Esophagus muscularis mucosa (tissue), 4 donors: ENCODE results near the gene EME1. TPM values are rescaled to one million over a fixed set of nuclear protein-coding genes. Genes with fewer than 3 reads are reported as not detected.

ENCODE experiments used
- DNase-seq: peaks from one replicate; pipeline ENCODE4 v3.0.0-alpha.2; 2017; ENCODE audit errors: extremely low spot score
- H3K27ac ChIP-seq, 4 donors: fragments of 200-600 bp; sonication (generic); replicated peaks in 1 of 4; 1 replicate in 3 of 4; 2 replicates in 1 of 4; pipeline ENCODE4 v1.5.1; 2016 to 2019; ENCODE audit warnings: mild to moderate bottlenecking in 1 of 4
- H3K27me3 ChIP-seq, 4 donors: fragments of 200-600 bp; sonication (generic); one replicate each; pipeline versions ENCODE4 v1.5.1 to v1.6.0; 2016 to 2019
- H3K36me3 ChIP-seq, 4 donors: fragments of 200-600 bp; sonication (generic); one replicate each; pipeline ENCODE4 v1.5.1; 2016 to 2019
- H3K4me1 ChIP-seq, 4 donors: fragments of 200-600 bp; sonication (generic); one replicate each; pipeline ENCODE4 v1.5.1; 2016 to 2019
- H3K4me3 ChIP-seq, 4 donors: fragments of 200-600 bp; sonication (generic); 1 replicate in 2 of 4; 2 replicates in 2 of 4; pipeline ENCODE4 v1.5.1; 2016 to 2019; ENCODE audit warnings: mild to moderate bottlenecking in 4 of 4, moderate library complexity in 1 of 4
- H3K9me3 ChIP-seq, 4 donors: fragments of 200-600 bp; sonication (generic); 1 replicate in 3 of 4; 2 replicates in 1 of 4; pipeline ENCODE4 v1.5.1; 2016 to 2019
- EP300 ChIP-seq: sonication (generic); formaldehyde crosslinking; IDR thresholded peaks from one replicate; pipeline ENCODE4 v1.6.1; 2017; ENCODE audit warnings: antibody characterized with exemption
- POLR2A ChIP-seq: fragments of 450-650 bp; IDR thresholded peaks from one replicate; pipeline ENCODE4 v1.6.1; 2017; ENCODE audit warnings: antibody characterized with exemption, moderate library complexity, mild to moderate bottlenecking, low read depth
- POLR2AphosphoS5 ChIP-seq, 2 donors: sonication (generic); formaldehyde crosslinking; IDR thresholded peaks; one replicate each; pipeline ENCODE4 v1.6.1; 2017; ENCODE audit warnings: antibody characterized with exemption in 2 of 2
- WGBS: methylation state at CpG from one replicate; pipeline ENCODE4 v1.1.5; 2018; 5-methylcytosine and 5-hydroxymethylcytosine counted together
- intact Hi-C: fragments of 100-400 bp; cut with DNase I; formaldehyde crosslinking; loops from one replicate; pipeline ENCODE4 v1.15.1; 2023
- total RNA-seq, 4 donors: library from RNA; depleted of rRNA; stranded (reverse); fragments of >200 nt; gene quantifications; one replicate each; pipeline versions ENCODE4 v1.1.0 to v1.2.1, GENCODE V29; 2016
- TF ChIP-seq, protein P1 (sequence below), 3 experiments: fragments of 200-600 bp in 2 of 3; fragments of 450-650 bp in 1 of 3; sonication (generic) in 2 of 3; IDR thresholded peaks; one replicate each; pipeline ENCODE4 v1.5.1; 2017 to 2019; ENCODE audit warnings: antibody characterized with exemption in 3 of 3, mild to moderate bottlenecking in 2 of 3, moderate library complexity in 1 of 3

Gene EME1
- total RNA-seq, 4 donors from 2014 or later, result not detected

DNA sequence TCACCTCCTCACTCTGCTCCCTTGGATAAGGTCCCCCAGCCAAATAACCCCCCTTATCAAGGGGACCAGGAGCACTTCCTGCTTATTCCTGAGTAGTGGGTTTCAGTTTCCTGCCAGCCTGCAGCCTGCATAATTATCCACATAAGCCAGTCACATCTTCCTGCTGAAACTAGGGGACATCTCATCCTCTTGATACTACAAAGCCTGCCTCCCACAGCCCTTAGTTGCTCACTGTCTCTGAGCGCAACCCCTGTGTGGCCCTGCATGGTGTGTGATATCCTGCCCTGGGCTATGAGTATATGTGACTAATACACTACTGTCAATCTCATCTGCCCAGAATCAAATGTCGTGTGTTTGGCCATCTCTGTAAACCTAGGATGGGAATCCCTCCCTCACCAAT lies 35.1 kb upstream of the EME1 start:
- intact Hi-C loops, result no loop called here
- DNase-seq, result no peak
- WGBS, result 97% methylated on average over 2 of the region's 2 CpGs

DNA sequence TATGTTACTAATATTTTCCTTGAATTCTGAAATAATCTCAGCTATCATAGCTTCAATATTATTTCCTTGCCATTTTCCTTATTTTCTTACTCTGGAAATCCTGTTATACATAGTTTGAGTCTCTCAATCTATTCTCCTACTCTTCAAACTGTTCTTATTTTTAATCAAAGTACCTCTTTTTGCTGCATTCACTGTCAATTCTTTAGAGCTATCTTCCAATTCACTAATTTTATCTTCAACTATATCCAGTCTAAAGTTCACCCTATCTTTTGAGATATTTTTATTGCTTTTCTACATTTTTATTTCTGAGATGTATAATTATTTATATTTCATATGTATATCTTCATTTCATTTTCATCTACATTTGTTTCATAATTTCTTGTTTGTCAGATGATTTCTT lies 34.4 kb upstream of the EME1 start:
- no peak for DNase-seq
- H3K27ac ChIP-seq, result no peak overlapping the region
- H3K27me3 ChIP-seq, result no peaks in the 10 kb centered on the region
- no peak overlapping the region for H3K4me3 ChIP-seq
- TF ChIP-seq, protein P1, sequence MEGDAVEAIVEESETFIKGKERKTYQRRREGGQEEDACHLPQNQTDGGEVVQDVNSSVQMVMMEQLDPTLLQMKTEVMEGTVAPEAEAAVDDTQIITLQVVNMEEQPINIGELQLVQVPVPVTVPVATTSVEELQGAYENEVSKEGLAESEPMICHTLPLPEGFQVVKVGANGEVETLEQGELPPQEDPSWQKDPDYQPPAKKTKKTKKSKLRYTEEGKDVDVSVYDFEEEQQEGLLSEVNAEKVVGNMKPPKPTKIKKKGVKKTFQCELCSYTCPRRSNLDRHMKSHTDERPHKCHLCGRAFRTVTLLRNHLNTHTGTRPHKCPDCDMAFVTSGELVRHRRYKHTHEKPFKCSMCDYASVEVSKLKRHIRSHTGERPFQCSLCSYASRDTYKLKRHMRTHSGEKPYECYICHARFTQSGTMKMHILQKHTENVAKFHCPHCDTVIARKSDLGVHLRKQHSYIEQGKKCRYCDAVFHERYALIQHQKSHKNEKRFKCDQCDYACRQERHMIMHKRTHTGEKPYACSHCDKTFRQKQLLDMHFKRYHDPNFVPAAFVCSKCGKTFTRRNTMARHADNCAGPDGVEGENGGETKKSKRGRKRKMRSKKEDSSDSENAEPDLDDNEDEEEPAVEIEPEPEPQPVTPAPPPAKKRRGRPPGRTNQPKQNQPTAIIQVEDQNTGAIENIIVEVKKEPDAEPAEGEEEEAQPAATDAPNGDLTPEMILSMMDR (IDR thresholded peaks at IDR 0.05), result no peak
- TF ChIP-seq EP300 (no peak), POLR2A (no peak), POLR2AphosphoS5 (IDR thresholded peaks at IDR 0.05) (no peak)
- intact Hi-C loops, result no loop called here
- no peaks in the 10 kb centered on the region for H3K36me3 ChIP-seq
- H3K4me1 ChIP-seq, result no peaks in the 10 kb centered on the region
- peaks cover 0 to 8% (median 0%) of the 10 kb centered on the region in 4 donors for H3K9me3 ChIP-seq

More for the DNA sequence above, 35.1 kb upstream of the EME1 start:
- Histone ChIP-seq H3K4me3 (no peak overlapping the region), H3K4me1 (no peaks in the 10 kb centered on the region), H3K36me3 (no peaks in the 10 kb centered on the region), H3K27me3 (peaks cover 0 to 5% (median 0%) of the 10 kb centered on the region in 4 donors), H3K9me3 (peaks cover 0 to 8% (median 0%) of the 10 kb centered on the region in 4 donors), H3K27ac (no peak overlapping the region)
- TF ChIP-seq POLR2A (no peak), POLR2AphosphoS5 (IDR thresholded peaks at IDR 0.05) (no peak), EP300 (no peak)
- TF ChIP-seq, protein P1 (IDR thresholded peaks at IDR 0.05), result no peak

DNA sequence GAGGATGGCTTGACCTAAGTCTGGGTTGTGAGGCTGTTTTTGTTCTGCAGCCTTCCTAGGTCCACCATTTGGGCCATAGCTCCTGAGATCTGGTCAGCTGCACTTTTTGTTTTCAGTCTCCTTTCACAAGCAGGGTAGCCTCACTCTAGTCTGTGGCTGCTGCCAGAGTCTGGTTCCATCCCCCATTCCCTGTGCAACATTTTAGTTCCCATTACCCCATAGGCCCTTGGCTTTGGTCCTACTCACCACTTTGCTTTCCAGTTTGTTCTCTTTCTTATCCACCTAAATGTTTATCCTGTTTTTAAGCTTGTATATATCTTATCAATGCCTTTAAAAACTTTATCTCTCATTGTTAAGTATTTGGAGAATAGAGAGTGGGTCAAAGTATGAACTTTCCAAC lies 33.6 kb upstream of the EME1 start:
- intact Hi-C loops, result no loop called here
- peaks cover 0 to 8% (median 0%) of the 10 kb centered on the region in 4 donors for H3K9me3 ChIP-seq
- H3K27me3 ChIP-seq, result no peaks in the 10 kb centered on the region
- TF ChIP-seq, protein P1 (IDR thresholded peaks at IDR 0.05), result no peak
- TF ChIP-seq POLR2AphosphoS5 (IDR thresholded peaks at IDR 0.05) (no peak), POLR2A (no peak), EP300 (no peak)
- no peak overlapping the region for H3K4me3 ChIP-seq
- no peaks in the 10 kb centered on the region for H3K36me3 ChIP-seq
- no peak overlapping the region for H3K27ac ChIP-seq
- no peak for DNase-seq
- H3K4me1 ChIP-seq, result no peaks in the 10 kb centered on the region

DNA sequence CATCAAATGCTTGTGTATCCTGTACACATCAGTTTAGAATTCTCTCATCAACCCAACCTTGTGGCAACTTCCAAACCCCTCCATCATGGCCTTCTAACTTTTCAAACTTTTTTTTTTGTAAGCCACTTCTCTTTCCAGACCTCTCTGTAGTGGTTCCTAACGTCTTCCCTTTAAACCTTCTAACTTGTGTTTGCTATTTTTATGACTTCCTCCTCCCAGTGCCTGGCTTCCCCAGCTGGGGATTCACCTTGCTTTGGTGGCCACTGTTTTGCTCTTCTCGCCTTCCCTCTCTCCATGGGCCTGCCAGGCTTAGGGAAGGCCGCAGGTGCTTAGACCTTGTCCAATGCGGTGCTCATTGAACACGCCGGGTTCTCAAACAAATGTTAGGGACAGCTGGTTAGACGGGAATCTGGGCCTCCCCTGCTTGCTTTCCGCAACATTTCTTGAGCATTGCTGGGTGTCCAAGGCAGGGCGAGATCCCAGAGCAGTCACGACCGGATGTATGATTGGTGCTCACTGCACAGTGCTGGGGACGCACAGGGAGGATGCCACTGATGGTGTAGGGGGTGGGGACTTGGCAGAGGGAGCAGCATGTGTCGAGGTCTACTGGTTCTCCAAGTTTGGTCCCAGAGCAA lies 28.2 kb upstream of the EME1 start:
- no peaks in the 10 kb centered on the region for H3K9me3 ChIP-seq
- peak overlapping the region in 1 of 4 donors; percentile 72 for H3K27ac ChIP-seq
- H3K4me3 ChIP-seq, result peak overlapping the region in 1 of 4 donors; percentile 78
- 72% methylated on average over 9 of the region's 13 CpGs for WGBS
- peaks cover 25 to 37% (median 37%) of the 10 kb centered on the region in 4 donors for H3K4me1 ChIP-seq
- intact Hi-C loops, result no loop called here
- TF ChIP-seq POLR2A, result no peak
- no peak for TF ChIP-seq EP300
- no peak for TF ChIP-seq POLR2AphosphoS5 (IDR thresholded peaks at IDR 0.05)
- TF ChIP-seq, protein P1 (IDR thresholded peaks at IDR 0.05), result no peak
- DNase-seq, result no peak
- no peaks in the 10 kb centered on the region for H3K27me3 ChIP-seq
- H3K36me3 ChIP-seq, result no peaks in the 10 kb centered on the region
